Brain microvascular endothelial cell (primary cell): ENCODE results near the gene RPS2.

ENCODE experiments used
- DNase-seq: peaks from one replicate; pipeline ENCODE4 v3.0.0-alpha.2; 2020
- H3K27ac ChIP-seq: fragments of 250-450 bp; sonication (Bioruptor Pico); 2 replicates; pipeline ENCODE4 v1.5.1; 2020; ENCODE audit warnings: mild to moderate bottlenecking, moderate library complexity
- H3K27me3 ChIP-seq: fragments of 250-450 bp; sonication (Bioruptor Pico); replicated peaks from 2 replicates; pipeline ENCODE4 v1.5.1; 2020; ENCODE audit warnings: mild to moderate bottlenecking
- H3K36me3 ChIP-seq: fragments of 250-450 bp; sonication (Bioruptor Pico); replicated peaks from 2 replicates; pipeline ENCODE4 v1.5.1; 2020; ENCODE audit warnings: mild to moderate bottlenecking
- H3K4me3 ChIP-seq: 2 replicates; pipeline ENCODE4 v1.5.1; 2011; ENCODE audit warnings: low read depth, mild to moderate bottlenecking, control low read depth, low read length, moderate library complexity
- CTCF ChIP-seq: IDR thresholded peaks from 2 replicates; pipeline ENCODE4 v1.5.1; 2011; ENCODE audit warnings: low read depth, mild to moderate bottlenecking, moderate library complexity, low read length, control low read depth, inconsistent platforms; ENCODE audit errors: missing control alignments
- in situ Hi-C: cut with HindIII; loops from 2 replicates; pipeline ENCODE4 v1.10.0; 2017; ENCODE audit warnings: low sequenced_read_pairs, low pct_ligation_motif_present

RPS2 gene

GRCh38 chr16:1972490-1972877, 7.9 kb upstream of the RPS2 start:
- in situ Hi-C loops: no loop called here

DNA sequence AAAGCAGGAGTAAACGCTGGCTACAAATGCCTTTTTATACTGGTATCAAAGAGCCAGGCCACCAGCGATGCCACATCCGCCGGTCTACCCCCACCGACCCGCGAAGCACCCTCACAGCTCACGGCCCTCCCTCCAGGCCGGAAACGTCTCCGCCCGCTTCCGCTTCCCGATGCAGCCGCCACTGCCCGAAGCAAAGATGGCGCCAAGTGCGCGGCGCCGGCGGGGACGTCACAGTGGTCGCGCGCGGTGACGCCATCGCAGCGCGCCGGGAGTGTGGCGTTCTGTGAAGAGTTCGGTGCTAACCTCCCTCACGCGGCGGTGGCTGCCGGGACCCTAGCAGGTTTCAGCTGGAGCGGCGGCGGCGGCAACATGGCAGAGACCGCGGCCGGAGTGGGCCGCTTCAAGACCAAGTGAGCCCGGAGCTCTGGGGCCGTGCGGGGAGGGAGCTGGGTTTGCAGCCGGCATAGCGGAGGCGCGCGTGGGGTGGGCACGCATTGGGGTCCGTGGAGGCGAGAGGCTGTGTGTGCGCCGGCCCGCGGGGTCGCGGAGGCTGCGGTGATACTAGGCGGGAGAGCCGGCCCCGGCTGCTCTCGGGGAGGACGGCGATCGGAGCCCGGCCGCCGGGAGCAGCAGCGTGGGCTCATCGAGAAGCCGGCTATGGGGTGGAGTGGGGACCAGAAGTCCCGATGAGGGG, 7.3 kb upstream of the RPS2 start, which contains the start of gene TBL3:
Gene TBL3, plus strand, starts transcription at position 258 of the 694 bp plus-strand sequence. Its CDS starts 112 bp downstream, at position 370.
- DNase-seq: peak; percentile 87
- H3K4me3 ChIP-seq: peak within 1 kb of the TSS; percentile 91
- peaks cover 29% of the 10 kb centered on the region for H3K36me3 ChIP-seq
- in situ Hi-C loops: no loop called here
- no peaks in the 10 kb centered on the region for H3K27me3 ChIP-seq
- peak within 1 kb of the TSS; percentile 78 for H3K27ac ChIP-seq
- no peak for TF ChIP-seq CTCF

More at GRCh38 chr16:1972490-1972877, 7.9 kb upstream of the RPS2 start:
- DNase-seq: no peak
- peaks cover 32% of the 10 kb centered on the region for H3K36me3 ChIP-seq
- no peaks in the 10 kb centered on the region for H3K27me3 ChIP-seq
- no peak for TF ChIP-seq CTCF
- H3K27ac ChIP-seq: peak overlapping the region; percentile 78
- H3K4me3 ChIP-seq: peak overlapping the region; percentile 91

- in situ Hi-C loops: no loop called here
- no peak for TF ChIP-seq CTCF
- no peak overlapping the region for H3K4me3 ChIP-seq
- peaks cover 9% of the 10 kb centered on the region for H3K36me3 ChIP-seq
- no peak for DNase-seq
- H3K27me3 ChIP-seq: no peaks in the 10 kb centered on the region
- no peak overlapping the region for H3K27ac ChIP-seq
These were observed 3.7 kb upstream of the RPS2 start for GRCh38 chr16:1968146-1968953.

GRCh38 chr16:1966460-1966859, 1.8 kb upstream of the RPS2 start, which contains the start of gene RNF151:
TSS of gene RNF151 (plus strand) at chr16:1966856. CDS start at chr16:1966882, 26 bp downstream.
- DNase-seq: no peak
- H3K36me3 ChIP-seq: peaks cover 27% of the 10 kb centered on the region
- H3K27me3 ChIP-seq: no peaks in the 10 kb centered on the region
- H3K27ac ChIP-seq: no peak within 1 kb of the TSS
- no peak for TF ChIP-seq CTCF
- in situ Hi-C loops: no loop called here
- peak within 1 kb of the TSS; percentile 93 for H3K4me3 ChIP-seq

DNA sequence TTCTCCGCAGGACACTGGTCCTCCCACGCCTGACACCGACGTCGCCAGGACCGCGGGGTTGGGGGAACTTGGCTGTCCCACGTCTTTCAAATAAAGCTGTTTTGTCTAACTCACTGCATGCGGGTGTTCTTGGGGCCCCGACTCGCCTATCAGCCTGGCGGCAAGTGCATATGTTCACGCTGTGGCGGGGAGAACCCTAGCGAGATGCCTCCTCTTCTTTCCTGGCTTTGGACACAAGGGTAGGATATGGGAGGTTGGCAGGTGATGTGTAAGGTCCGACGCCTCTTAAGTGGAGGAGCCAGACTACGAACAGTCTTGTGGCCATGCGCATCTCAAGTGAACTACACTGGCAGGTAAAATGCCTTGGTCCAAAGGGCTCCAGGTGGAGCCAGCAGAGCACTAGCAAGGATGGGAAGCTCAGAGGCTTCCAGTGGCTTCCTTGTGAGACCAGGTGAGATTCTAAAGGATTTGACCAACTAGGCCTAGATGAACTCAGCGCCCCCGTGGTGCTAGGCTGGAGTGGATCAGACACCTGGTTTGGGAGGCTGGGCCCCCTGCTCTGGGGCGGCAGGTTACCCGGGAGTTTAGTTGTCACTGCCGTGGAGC, 873 bp upstream of the RPS2 start:
- H3K27me3 ChIP-seq: no peaks in the 10 kb centered on the region
- in situ Hi-C loops: no loop called here
- H3K27ac ChIP-seq: peak overlapping the region; percentile 88
- DNase-seq: no peak
- H3K36me3 ChIP-seq: peaks cover 32% of the 10 kb centered on the region
- H3K4me3 ChIP-seq: peak overlapping the region; percentile 93
- TF ChIP-seq CTCF: no peak
